Vagina (tissue), 2 donors: Measurements from ENCODE around the gene POU6F2.

ENCODE experiments used
- POLR2A ChIP-seq, 2 donors: fragments of 450-650 bp; IDR thresholded peaks; one replicate each; pipeline ENCODE4 v1.6.1; 2017; ENCODE audit warnings: antibody characterized with exemption in 2 of 2, mild to moderate bottlenecking in 2 of 2, moderate library complexity in 2 of 2
- TF ChIP-seq, protein P1 (sequence below), 3 experiments: fragments of 450-650 bp in 2 of 3; fragments of 200-600 bp in 1 of 3; sonication (generic) in 1 of 3; IDR thresholded peaks; one replicate each; pipeline ENCODE4 v1.5.1; 2017 to 2019; ENCODE audit warnings: antibody characterized with exemption in 3 of 3, mild to moderate bottlenecking in 2 of 3, moderate library complexity in 2 of 3

DNA sequence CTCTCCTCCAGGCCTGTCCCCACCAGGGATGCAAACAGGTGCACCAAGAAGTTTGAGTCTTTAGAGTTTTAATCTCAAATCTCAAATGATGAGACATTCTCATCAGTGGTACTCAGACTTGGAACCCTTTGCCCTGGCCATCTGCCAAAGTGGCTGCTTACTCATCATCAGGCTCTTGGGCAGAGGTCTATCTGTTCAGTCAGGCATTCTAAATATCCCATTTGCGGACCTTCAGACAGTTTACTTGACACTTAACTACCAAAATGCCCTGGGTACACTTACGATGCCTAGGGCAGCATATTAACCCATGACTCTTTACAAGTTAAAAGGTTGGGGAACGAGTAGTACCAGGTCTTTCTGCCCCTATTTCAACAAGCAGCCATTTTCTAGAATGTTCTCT, 527.3 kb downstream of the POU6F2 start:
- TF ChIP-seq, protein P1, sequence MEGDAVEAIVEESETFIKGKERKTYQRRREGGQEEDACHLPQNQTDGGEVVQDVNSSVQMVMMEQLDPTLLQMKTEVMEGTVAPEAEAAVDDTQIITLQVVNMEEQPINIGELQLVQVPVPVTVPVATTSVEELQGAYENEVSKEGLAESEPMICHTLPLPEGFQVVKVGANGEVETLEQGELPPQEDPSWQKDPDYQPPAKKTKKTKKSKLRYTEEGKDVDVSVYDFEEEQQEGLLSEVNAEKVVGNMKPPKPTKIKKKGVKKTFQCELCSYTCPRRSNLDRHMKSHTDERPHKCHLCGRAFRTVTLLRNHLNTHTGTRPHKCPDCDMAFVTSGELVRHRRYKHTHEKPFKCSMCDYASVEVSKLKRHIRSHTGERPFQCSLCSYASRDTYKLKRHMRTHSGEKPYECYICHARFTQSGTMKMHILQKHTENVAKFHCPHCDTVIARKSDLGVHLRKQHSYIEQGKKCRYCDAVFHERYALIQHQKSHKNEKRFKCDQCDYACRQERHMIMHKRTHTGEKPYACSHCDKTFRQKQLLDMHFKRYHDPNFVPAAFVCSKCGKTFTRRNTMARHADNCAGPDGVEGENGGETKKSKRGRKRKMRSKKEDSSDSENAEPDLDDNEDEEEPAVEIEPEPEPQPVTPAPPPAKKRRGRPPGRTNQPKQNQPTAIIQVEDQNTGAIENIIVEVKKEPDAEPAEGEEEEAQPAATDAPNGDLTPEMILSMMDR (IDR thresholded peaks at IDR 0.05) = no peak
- no peak for TF ChIP-seq POLR2A (IDR thresholded peaks at IDR 0.05)
